Measurements from ENCODE around the gene CEP120.

GRCh38 chr5:123434796-123435195 is 11.6 kb upstream of the CEP120 start:
- TF ChIP-seq CTCF (conservative IDR thresholded peaks at IDR 0.05; ENCODE audit: low read depth, low read length) (no peak), RAD21 (IDR thresholded peaks at IDR 0.05; ENCODE audit: low read length) (no peak), USF2 (IDR thresholded peaks at IDR 0.05; ENCODE audit: low read depth, low read length) (no peak), CEBPB (IDR thresholded peaks at IDR 0.05; ENCODE audit: low read depth, low read length) (no peak), RCOR1 (IDR thresholded peaks at IDR 0.05; ENCODE audit: insufficient replicate concordance, low read length) (no peak), CHD1 (IDR thresholded peaks at IDR 0.05; ENCODE audit: low read depth, low read length) (no peak), MXI1 (IDR thresholded peaks at IDR 0.05; ENCODE audit: borderline replicate concordance, low read depth, low read length) (no peak), MAFK (IDR thresholded peaks at IDR 0.05; ENCODE audit: low read depth, low read length) (no peak), POLR2A (IDR thresholded peaks at IDR 0.05; ENCODE audit: low read depth, low read length) (no peak), BHLHE40 (IDR thresholded peaks at IDR 0.05; ENCODE audit: low read depth, low read length) (no peak), ELK1 (IDR thresholded peaks at IDR 0.05; ENCODE audit: borderline replicate concordance, low read depth, low read length) (no peak), NFE2L2 (IDR thresholded peaks at IDR 0.05; ENCODE audit: low read depth, low read length) (no peak), SMC3 (IDR thresholded peaks at IDR 0.05; ENCODE audit: low read depth, low read length) (no peak), MAZ (IDR thresholded peaks at IDR 0.05; ENCODE audit: borderline replicate concordance, low read depth, low read length) (no peak)

Data from IMR-90 (cell line).